HEK293 (cell line): ENCODE results near the gene ETS2.

Experiments
- CTCF ChIA-PET: fragments of 350-600 bp; formaldehyde crosslinking; extraction: SDS; loops from one replicate; lab custom pipeline; 2021; ENCODE audit warnings: antibody characterized with exemption; lab: Yijun Ruan, JAX
- POLR2A ChIA-PET: fragments of 300-600 bp; formaldehyde crosslinking; extraction: SDS; loops from one replicate; lab custom pipeline; 2020; ENCODE audit warnings: antibody characterized with exemption, inconsistent platforms; lab: Yijun Ruan, JAX
- H3K27ac ChIP-seq: fragments of 200-500 bp; sonication (Bioruptor generic); 2 replicates; pipeline ENCODE4 v1.5.1; 2014; ENCODE audit warnings: low read depth, low read length, control low read depth, inconsistent platforms; ENCODE audit errors: extremely low read depth
- H3K36me3 ChIP-seq, 2 experiments: fragments of 200-500 bp in 1 of 2; sonication (Bioruptor generic) in 1 of 2; 1 replicate in 1 of 2; 2 replicates in 1 of 2; pipeline ENCODE4 v1.5.1; 2014 to 2017; ENCODE audit warnings: inconsistent platforms in 2 of 2, low read length in 2 of 2; ENCODE audit not compliant: control insufficient read depth in 2 of 2, insufficient read depth in 1 of 2
- H3K4me1 ChIP-seq: fragments of 200-500 bp; sonication (Bioruptor generic); 2 replicates; pipeline ENCODE4 v1.5.1; 2014; ENCODE audit warnings: mild to moderate bottlenecking, low read length, inconsistent platforms; ENCODE audit not compliant: control insufficient read depth, insufficient read depth
- H3K4me3 ChIP-seq: 2 replicates; pipeline ENCODE4 v1.5.1; 2011; ENCODE audit warnings: low read depth, mild to moderate bottlenecking, control low read depth, low read length, moderate library complexity
- H3K9me3 ChIP-seq: fragments of 200-500 bp; sonication (Bioruptor generic); 2 replicates; pipeline ENCODE4 v1.5.1; 2014; ENCODE audit warnings: low read depth, low read length, inconsistent platforms; ENCODE audit not compliant: control insufficient read depth, insufficient read depth
- FEZF1 ChIP-seq: fragments of 450-650 bp; formaldehyde crosslinking; IDR thresholded peaks from 2 replicates; pipeline ENCODE4 v1.5.1; 2016; ENCODE audit warnings: missing biosample characterization, missing genetic modification characterization
- GLIS1 ChIP-seq: fragments of 450-650 bp; formaldehyde crosslinking; IDR thresholded peaks from 2 replicates; pipeline ENCODE4 v1.5.1; 2016; ENCODE audit warnings: missing biosample characterization, missing genetic modification characterization
- GLIS2 ChIP-seq: fragments of 450-650 bp; formaldehyde crosslinking; IDR thresholded peaks from 2 replicates; pipeline ENCODE4 v1.5.1; 2016; ENCODE audit warnings: missing biosample characterization, missing genetic modification characterization
- KLF1 ChIP-seq: fragments of 450-650 bp; formaldehyde crosslinking; IDR thresholded peaks from 2 replicates; pipeline ENCODE4 v1.5.1; 2016; ENCODE audit warnings: missing biosample characterization, missing genetic modification characterization
- KLF17 ChIP-seq: fragments of 450-650 bp; formaldehyde crosslinking; IDR thresholded peaks from 2 replicates; pipeline ENCODE4 v1.5.1; 2016; ENCODE audit warnings: missing biosample characterization, missing genetic modification characterization
- MZF1 ChIP-seq: fragments of 450-650 bp; formaldehyde crosslinking; IDR thresholded peaks from 2 replicates; pipeline ENCODE4 v1.5.1; 2017; ENCODE audit warnings: missing biosample characterization, missing genetic modification characterization, borderline replicate concordance
- OSR2 ChIP-seq: fragments of 450-650 bp; formaldehyde crosslinking; IDR thresholded peaks from 2 replicates; pipeline ENCODE4 v1.5.1; 2016; ENCODE audit warnings: missing biosample characterization, missing genetic modification characterization
- PATZ1 ChIP-seq: fragments of 450-650 bp; formaldehyde crosslinking; IDR thresholded peaks from 2 replicates; pipeline ENCODE4 v1.5.1; 2016; ENCODE audit warnings: missing biosample characterization, missing genetic modification characterization
- PRDM6 ChIP-seq: fragments of 450-650 bp; formaldehyde crosslinking; IDR thresholded peaks from 2 replicates; pipeline ENCODE4 v1.5.1; 2017; ENCODE audit warnings: missing biosample characterization, missing genetic modification characterization
- RBAK ChIP-seq: fragments of 450-650 bp; formaldehyde crosslinking; IDR thresholded peaks from 2 replicates; pipeline ENCODE4 v1.5.1; 2016; ENCODE audit warnings: missing biosample characterization, missing genetic modification characterization
- ZBTB44 ChIP-seq: fragments of 450-650 bp; IDR thresholded peaks from 2 replicates; pipeline ENCODE4 v1.5.1; 2018; ENCODE audit warnings: missing biosample characterization, mild to moderate bottlenecking, missing genetic modification characterization
- ZNF174 ChIP-seq: fragments of 450-650 bp; formaldehyde crosslinking; IDR thresholded peaks from 2 replicates; pipeline ENCODE4 v1.5.0; 2017; ENCODE audit warnings: missing biosample characterization, mild to moderate bottlenecking, missing genetic modification characterization
- ZNF394 ChIP-seq: fragments of 450-650 bp; formaldehyde crosslinking; IDR thresholded peaks from 2 replicates; pipeline ENCODE4 v1.5.1; 2016; ENCODE audit warnings: missing biosample characterization, missing genetic modification characterization, mild to moderate bottlenecking, moderate library complexity, borderline replicate concordance
- ZNF398 ChIP-seq: fragments of 450-650 bp; formaldehyde crosslinking; IDR thresholded peaks from 2 replicates; pipeline ENCODE4 v1.5.1; 2017; ENCODE audit warnings: missing biosample characterization, missing genetic modification characterization
- ZNF473 ChIP-seq: fragments of 450-650 bp; formaldehyde crosslinking; IDR thresholded peaks from 2 replicates; pipeline ENCODE4 v1.5.1; 2017; ENCODE audit warnings: missing biosample characterization, missing genetic modification characterization
- ZNF558 ChIP-seq: fragments of 450-650 bp; formaldehyde crosslinking; IDR thresholded peaks from 2 replicates; pipeline ENCODE4 v1.5.1; 2016; ENCODE audit warnings: missing biosample characterization, missing genetic modification characterization
- ZNF580 ChIP-seq: fragments of 450-650 bp; formaldehyde crosslinking; IDR thresholded peaks from 2 replicates; pipeline ENCODE4 v1.5.1; 2016; ENCODE audit warnings: missing biosample characterization, missing genetic modification characterization
- ZNF629 ChIP-seq: fragments of 450-650 bp; formaldehyde crosslinking; IDR thresholded peaks from 2 replicates; pipeline ENCODE4 v1.5.1; 2017; ENCODE audit warnings: missing biosample characterization, missing genetic modification characterization
- ZNF645 ChIP-seq: fragments of 450-650 bp; formaldehyde crosslinking; IDR thresholded peaks from 2 replicates; pipeline ENCODE4; 2016; ENCODE audit warnings: missing biosample characterization, missing genetic modification characterization
- ZNF707 ChIP-seq: fragments of 450-650 bp; formaldehyde crosslinking; IDR thresholded peaks from 2 replicates; pipeline ENCODE4 v1.5.1; 2016; ENCODE audit warnings: missing biosample characterization, missing genetic modification characterization
- ZNF843 ChIP-seq: fragments of 450-650 bp; formaldehyde crosslinking; IDR thresholded peaks from 2 replicates; pipeline ENCODE4 v1.5.1; 2016; ENCODE audit warnings: missing biosample characterization, missing genetic modification characterization
- ZSCAN16 ChIP-seq: fragments of 450-650 bp; formaldehyde crosslinking; IDR thresholded peaks from 2 replicates; pipeline ENCODE4 v1.5.1; 2016; ENCODE audit warnings: missing biosample characterization, missing genetic modification characterization
- ZSCAN18 ChIP-seq: fragments of 450-650 bp; formaldehyde crosslinking; IDR thresholded peaks from 2 replicates; pipeline ENCODE4 v1.5.1; 2016; ENCODE audit warnings: missing biosample characterization, missing genetic modification characterization
- ZSCAN5A ChIP-seq: fragments of 450-650 bp; formaldehyde crosslinking; IDR thresholded peaks from 2 replicates; pipeline ENCODE4 v1.5.1; 2016; ENCODE audit warnings: missing biosample characterization, missing genetic modification characterization

Gene ETS2

GRCh38 chr21:38793926-38794713 lies 11.6 kb upstream of the ETS2 start:
- CTCF ChIA-PET: no interaction called here
- H3K4me1 ChIP-seq: peaks cover 6% of the 10 kb centered on the region
- TF ChIP-seq ZNF473 (tag by site-specific recombination): no peak
- no peak for TF ChIP-seq ZBTB44 (tag by site-specific recombination)
- peak; percentile 81 for TF ChIP-seq ZNF558
- no peak for TF ChIP-seq ZSCAN16 (tag by site-specific recombination)
- TF ChIP-seq ZNF843: no peak
- no peak for TF ChIP-seq GLIS2 (tag by site-specific recombination)
- 0 out of 2 replicates have a peak, but pooled peaks have one; percentile 27 for TF ChIP-seq KLF1 (tag by site-specific recombination)
- no peak for TF ChIP-seq ZSCAN5A (tag by site-specific recombination)
- no peak for TF ChIP-seq ZNF707
- no peak for TF ChIP-seq ZNF645 (tag by site-specific recombination)
- peak; percentile 47; the same call in 1 of the 2 replicates for TF ChIP-seq ZNF629 (tag by site-specific recombination)
- no peak for TF ChIP-seq ZNF580 (tag by site-specific recombination)
- TF ChIP-seq ZNF398: no peak
- TF ChIP-seq GLIS1 (tag by site-specific recombination): no peak
- TF ChIP-seq ZNF174 (tag by site-specific recombination): no peak
- TF ChIP-seq ZNF394 (tag by site-specific recombination): no peak
- TF ChIP-seq RBAK (tag by site-specific recombination): no peak
- peak; percentile 96 for TF ChIP-seq KLF17 (tag by site-specific recombination)
- TF ChIP-seq MZF1 (tag by site-specific recombination): no peak
- no peak for TF ChIP-seq FEZF1 (tag by site-specific recombination)
- no peak for TF ChIP-seq PATZ1 (tag by site-specific recombination)
- 0 out of 2 replicates have a peak, but pooled peaks have one; percentile 26 for TF ChIP-seq OSR2 (tag by site-specific recombination)
- no peak for TF ChIP-seq PRDM6 (tag by site-specific recombination)
- TF ChIP-seq ZSCAN18 (tag by site-specific recombination): no peak

More at GRCh38 chr21:38793926-38794713, 11.6 kb upstream of the ETS2 start:
- Histone ChIP-seq H3K4me3 (no peak overlapping the region), H3K9me3 (no peaks in the 10 kb centered on the region), H3K27ac (no peak overlapping the region), H3K36me3 (no peaks in the 10 kb centered on the region)
- POLR2A ChIA-PET: no interaction called here
